ENCODE data around the gene KRT72.

DNA sequence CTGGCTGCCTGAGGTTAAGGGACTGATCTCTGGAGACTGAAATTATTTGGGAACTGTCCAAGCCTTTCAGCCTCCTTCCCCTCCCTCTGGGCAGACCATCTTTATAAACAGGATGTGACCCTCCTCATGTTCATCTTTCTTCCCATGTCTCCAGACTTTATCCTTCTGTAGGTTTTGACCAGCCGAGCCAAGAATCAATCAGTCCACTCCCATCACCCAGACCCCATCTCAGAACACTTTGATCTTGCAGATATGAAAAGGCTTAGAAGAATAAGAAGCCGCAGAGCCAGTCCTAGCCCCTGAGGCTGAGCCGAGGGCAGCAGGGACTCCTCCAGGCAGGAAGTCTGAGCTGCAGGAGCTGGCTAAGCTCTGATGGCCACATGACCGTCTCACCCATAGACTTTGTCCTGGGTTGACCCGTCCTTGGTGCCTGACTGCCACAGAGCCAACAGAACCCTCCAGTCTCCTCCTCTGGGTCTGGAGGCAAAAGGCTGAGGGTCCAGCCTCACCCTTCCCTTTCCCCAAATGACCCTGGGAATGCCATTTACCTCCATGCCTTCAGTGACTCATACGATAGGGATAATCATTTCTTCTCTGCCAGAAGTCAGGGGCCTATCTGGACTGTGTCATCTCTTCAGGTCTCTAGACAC, 49.9 kb downstream of the KRT72 start:
- TF ChIP-seq, protein P1, sequence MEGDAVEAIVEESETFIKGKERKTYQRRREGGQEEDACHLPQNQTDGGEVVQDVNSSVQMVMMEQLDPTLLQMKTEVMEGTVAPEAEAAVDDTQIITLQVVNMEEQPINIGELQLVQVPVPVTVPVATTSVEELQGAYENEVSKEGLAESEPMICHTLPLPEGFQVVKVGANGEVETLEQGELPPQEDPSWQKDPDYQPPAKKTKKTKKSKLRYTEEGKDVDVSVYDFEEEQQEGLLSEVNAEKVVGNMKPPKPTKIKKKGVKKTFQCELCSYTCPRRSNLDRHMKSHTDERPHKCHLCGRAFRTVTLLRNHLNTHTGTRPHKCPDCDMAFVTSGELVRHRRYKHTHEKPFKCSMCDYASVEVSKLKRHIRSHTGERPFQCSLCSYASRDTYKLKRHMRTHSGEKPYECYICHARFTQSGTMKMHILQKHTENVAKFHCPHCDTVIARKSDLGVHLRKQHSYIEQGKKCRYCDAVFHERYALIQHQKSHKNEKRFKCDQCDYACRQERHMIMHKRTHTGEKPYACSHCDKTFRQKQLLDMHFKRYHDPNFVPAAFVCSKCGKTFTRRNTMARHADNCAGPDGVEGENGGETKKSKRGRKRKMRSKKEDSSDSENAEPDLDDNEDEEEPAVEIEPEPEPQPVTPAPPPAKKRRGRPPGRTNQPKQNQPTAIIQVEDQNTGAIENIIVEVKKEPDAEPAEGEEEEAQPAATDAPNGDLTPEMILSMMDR (IDR thresholded peaks at IDR 0.05; ENCODE audit: low read length): no peak
- no peak for TF ChIP-seq EZH2 (optimal IDR thresholded peaks at IDR 0.05; ENCODE audit: low read depth, low read length)
- no peak for TF ChIP-seq EZH2phosphoT487 (IDR thresholded peaks at IDR 0.05; ENCODE audit: low read length)

All from MM.1S (cell line).